HG03342 (cell line): ENCODE results near the gene NSD1.
"Not testable (repeated sequence)": the region's sequence is repeated elsewhere in the genome, so short reads cannot be mapped to it uniquely, and the experiment has no call there.

Experiments
- ATAC-seq: cut with Tn5 transposase; IDR thresholded peaks from one replicate; pipeline ENCODE4 v1.9.1; 2021; ENCODE audit warnings: mild to moderate bottlenecking, moderate library complexity; ENCODE audit not compliant: unreplicated experiment

NSD1 gene

GRCh38 chr5:177338251-177339106 is 204.9 kb downstream of the NSD1 start:
- no peak for ATAC-seq

- ATAC-seq, result no peak
Observed at GRCh38 chr5:177339107-177339638, 205.6 kb downstream of the NSD1 start.

- not testable (repeated sequence) for ATAC-seq
Observed at GRCh38 chr5:177343000-177343399, 209.4 kb downstream of the NSD1 start.

GRCh38 chr5:177343777-177344176 is 210.2 kb downstream of the NSD1 start:
- no peak for ATAC-seq

- ATAC-seq, result no peak
Observed at GRCh38 chr5:177344891-177345290, 211.3 kb downstream of the NSD1 start.

GRCh38 chr5:177346820-177347219 is 213.2 kb downstream of the NSD1 start:
- no peak for ATAC-seq

GRCh38 chr5:177347699-177348098 is 214.1 kb downstream of the NSD1 start:
- no peak for ATAC-seq

GRCh38 chr5:177349362-177349647 is 215.7 kb downstream of the NSD1 start:
- no peak for ATAC-seq

- ATAC-seq, result no peak
Observed at GRCh38 chr5:177349762-177350161, 216.2 kb downstream of the NSD1 start.
